A549 treated with AZD9567 at 1 μM for 4 hours (cell line): Measurements from ENCODE around the gene CBX3. TPM values are rescaled to one million over a fixed set of nuclear protein-coding genes. Genes with fewer than 3 reads are reported as not detected.

Source experiments
- total RNA-seq: library from RNA; stranded (reverse); fragments of 200-300 nt; extraction: Qiagen RNA extraction; gene quantifications from 5 replicates; pipeline ENCODE4 v1.2.3, GENCODE V29; 2022; ENCODE audit not compliant: insufficient read depth

Gene CBX3
- total RNA-seq, result 206 to 240 TPM (median 228 TPM) in 5 replicates

GRCh38 chr7:26201247-26202018 lies at the start of gene CBX3:
TSS of gene CBX3 (plus strand) at chr7:26201745. CDS start at chr7:26202999, 1,254 bp downstream.

DNA sequence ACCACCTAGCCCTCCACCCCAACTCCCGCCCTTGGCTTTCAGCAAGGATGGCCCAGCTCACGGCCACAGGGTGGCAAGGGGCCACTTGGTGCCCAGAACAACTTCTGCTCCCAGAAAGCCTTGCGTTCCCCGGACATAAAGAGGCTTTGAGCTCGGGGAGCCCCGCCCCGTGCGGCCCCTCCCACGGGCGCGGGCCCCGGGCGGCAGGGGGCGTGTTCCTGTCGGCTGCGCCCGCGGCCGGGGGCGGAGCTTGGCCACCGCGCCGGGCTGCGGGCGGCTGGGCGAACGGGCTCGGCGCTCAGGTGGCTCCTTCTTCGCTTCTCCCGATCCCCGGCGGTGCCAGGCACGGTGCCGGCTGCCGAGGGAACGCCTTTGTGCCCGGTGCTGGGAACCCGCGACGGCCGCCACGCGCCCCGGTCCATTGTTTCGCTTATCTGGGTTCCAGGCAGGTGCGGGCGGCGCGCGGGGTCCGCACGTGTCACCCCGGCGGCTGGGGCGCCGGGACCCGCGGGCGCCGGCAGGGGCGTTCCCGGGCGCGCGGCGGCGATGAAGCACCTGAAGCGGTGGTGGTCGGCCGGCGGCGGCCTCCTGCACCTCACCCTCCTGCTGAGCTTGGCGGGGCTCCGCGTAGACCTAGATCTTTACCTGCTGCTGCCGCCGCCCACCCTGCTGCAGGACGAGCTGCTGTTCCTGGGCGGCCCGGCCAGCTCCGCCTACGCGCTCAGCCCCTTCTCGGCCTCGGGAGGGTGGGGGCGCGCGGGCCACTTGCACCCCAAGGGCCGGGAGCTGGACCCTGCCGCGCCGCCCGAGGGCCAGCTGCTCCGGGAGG lies 49.4 kb upstream of the CBX3 start, which contains the start of gene NFE2L3:
TSS of gene NFE2L3 (plus strand) at position 246 of the 829 bp plus-strand sequence. CDS start at position 547, 301 bp downstream.

GRCh38 chr7:26200444-26201246 lies 900 bp upstream of the CBX3 start, which contains the start of gene HNRNPA2B1:
TSS of gene HNRNPA2B1 (minus strand) at chr7:26200746. CDS start at chr7:26200577, 169 bp downstream.

Other genes with a start within 250 kb of the CBX3 start
- gene NFE2L3, start 49.5 kb upstream of the CBX3 start, total RNA-seq, result 6.2 to 12.0 TPM (median 6.6 TPM) in 5 replicates
- 1,008 to 1,236 TPM (median 1,162 TPM) in 5 replicates for gene HNRNPA2B1, start 999 bp upstream of the CBX3 start, total RNA-seq
- gene SNX10, start 90.1 kb downstream of the CBX3 start, total RNA-seq, result 3.2 to 7.5 TPM (median 4.7 TPM) in 5 replicates